Caco-2 (cell line): ENCODE data around the gene PRAF2. TPM values are rescaled to one million over a fixed set of nuclear protein-coding genes. Genes with fewer than 3 reads are reported as not detected.
A peak's percentile ranks its signal among the peaks of the same experiment; 100 is the strongest.

Experiments used
- BruUV-seq: library from RNA; stranded (reverse); fragments of 400-500 nt; replicated peaks from 2 replicates; lab custom pipeline; 2021; lab: Mats Ljungman, UMichigan
- CTCF ChIA-PET: fragments of 300-600 bp; sonication (Branson Sonifier 250); formaldehyde crosslinking; loops from one replicate; lab custom pipeline; 2022; ENCODE audit warnings: antibody characterized with exemption; lab: Charles Lee
- POLR2A ChIA-PET: fragments of 300-600 bp; sonication (Branson Sonifier 250); formaldehyde crosslinking; loops from one replicate; lab custom pipeline; 2022; ENCODE audit warnings: antibody characterized with exemption; lab: Charles Lee
- DNase-seq, 2 experiments: peaks; one replicate each; pipeline versions ENCODE4 v3.0.0 to v3.0.0-alpha.2; 2020 to 2022
- H3K27me3 ChIP-seq: replicated peaks from 2 replicates; pipeline ENCODE4 v1.6.0; 2011; ENCODE audit warnings: low read length; ENCODE audit not compliant: control insufficient read depth, insufficient read depth
- H3K36me3 ChIP-seq: 2 replicates; pipeline ENCODE4 v1.5.1; 2011; ENCODE audit warnings: low read length; ENCODE audit not compliant: control insufficient read depth, insufficient read depth
- H3K4me1 ChIP-seq: fragments of 250-450 bp; sonication (Bioruptor Pico); 2 replicates; pipeline ENCODE4 v1.5.1; 2020; ENCODE audit warnings: mild to moderate bottlenecking
- H3K4me3 ChIP-seq: 2 replicates; pipeline ENCODE4 v1.5.1; 2011; ENCODE audit warnings: low read depth, mild to moderate bottlenecking, control low read depth, low read length
- H3K9me3 ChIP-seq: fragments of 250-450 bp; sonication (Bioruptor Pico); 2 replicates; pipeline ENCODE4 v1.5.1; 2020; ENCODE audit warnings: mild to moderate bottlenecking, moderate library complexity
- H3K27ac Mint-ChIP-seq: one replicate; pipeline ENCODE4 v1.8.0; 2022; ENCODE audit warnings: mixed read lengths; ENCODE audit not compliant: unreplicated experiment
- H3K27me3 Mint-ChIP-seq: one replicate; pipeline ENCODE4 v1.8.0; 2022; ENCODE audit warnings: mixed read lengths; ENCODE audit not compliant: insufficient read depth, unreplicated experiment
- H3K36me3 Mint-ChIP-seq: one replicate; pipeline ENCODE4 v1.8.0; 2022; ENCODE audit warnings: mild to moderate bottlenecking, mixed read lengths; ENCODE audit not compliant: insufficient read depth, unreplicated experiment
- H3K4me1 Mint-ChIP-seq: one replicate; pipeline ENCODE4 v1.8.0; 2022; ENCODE audit warnings: low read depth, mixed read lengths; ENCODE audit not compliant: unreplicated experiment
- H3K4me3 Mint-ChIP-seq: one replicate; pipeline ENCODE4 v1.8.0; 2022; ENCODE audit warnings: mild to moderate bottlenecking, moderate library complexity, mixed read lengths; ENCODE audit not compliant: unreplicated experiment
- H3K9me3 Mint-ChIP-seq: one replicate; pipeline ENCODE4 v1.8.0; 2022; ENCODE audit warnings: mixed read lengths; ENCODE audit not compliant: unreplicated experiment
- CTCF ChIP-seq, 2 experiments: fragments of 200-600 bp in 1 of 2; IDR thresholded peaks; 1 replicate in 1 of 2; 2 replicates in 1 of 2; pipeline versions ENCODE4 v1.5.1 to v1.8.0; 2011 to 2022; ENCODE audit warnings: antibody characterized with exemption in 1 of 2, control low read depth in 1 of 2, inconsistent platforms in 1 of 2, low read depth in 1 of 2, low read length in 1 of 2, mild to moderate bottlenecking in 1 of 2, moderate library complexity in 1 of 2; ENCODE audit not compliant: insufficient read depth in 1 of 2, severe bottlenecking in 1 of 2, unreplicated experiment in 1 of 2
- intact Hi-C: fragments of 100-400 bp; cut with micrococcal nuclease; formaldehyde crosslinking; loops from one replicate; pipeline ENCODE4 v1.10.0; 2022; ENCODE audit not compliant: unreplicated experiment
- total RNA-seq: library from RNA; stranded (reverse); gene quantifications from 2 replicates; pipeline ENCODE4 v1.2.3, GENCODE V29; 2022

PRAF2 gene
- total RNA-seq, 1 experiment from 2014 or later, result 5.4 TPM

- no peak for DNase-seq
- no peaks in the 10 kb centered on the region for H3K36me3 ChIP-seq
- H3K4me3 Mint-ChIP-seq, result peak overlapping the region; percentile 79
- H3K4me1 Mint-ChIP-seq, result peaks cover 6% of the 10 kb centered on the region
- ChIA-PET POLR2A (no interaction called here), CTCF (interaction anchor here (0.6 to 0.8 kb wide), 2 partner anchors 22 to 99 kb away, joined by 3 to 7 read pairs; partner anchors contain the start of gene WDR45)
- H3K9me3 ChIP-seq, result no peaks in the 10 kb centered on the region
- no peaks in the 10 kb centered on the region for H3K27me3 ChIP-seq
- H3K4me1 ChIP-seq, result no peaks in the 10 kb centered on the region
- BruUV-seq, result no TSS peak
- intact Hi-C loops, result loop anchor here (10.0 kb wide), 1 partner anchor 57 kb away; the partner anchor contains the start of gene TFE3
- no peaks in the 10 kb centered on the region for H3K9me3 Mint-ChIP-seq
- H3K36me3 Mint-ChIP-seq, result peaks cover 11% of the 10 kb centered on the region
- H3K27me3 Mint-ChIP-seq, result no peaks in the 10 kb centered on the region
- no peak overlapping the region for H3K27ac Mint-ChIP-seq
- TF ChIP-seq CTCF (IDR thresholded peaks at IDR 0.05; ENCODE audit: insufficient read depth in 1 of 2, low read depth in 1 of 2, low read length in 1 of 2, severe bottlenecking in 1 of 2, unreplicated experiment in 1 of 2), result no peak
- no peak overlapping the region for H3K4me3 ChIP-seq
These were observed 28.4 kb upstream of the PRAF2 start for GRCh38 chrX:49102190-49102589.

GRCh38 chrX:49101629-49101984 is 27.8 kb upstream of the PRAF2 start:
- Histone ChIP-seq H3K4me3 (peak overlapping the region; percentile 61), H3K4me1 (no peaks in the 10 kb centered on the region), H3K27me3 (no peaks in the 10 kb centered on the region), H3K9me3 (no peaks in the 10 kb centered on the region), H3K36me3 (no peaks in the 10 kb centered on the region)
- Mint-ChIP-seq H3K27me3 (no peaks in the 10 kb centered on the region), H3K36me3 (peaks cover 11% of the 10 kb centered on the region), H3K27ac (peak overlapping the region; percentile 66), H3K4me1 (peaks cover 6% of the 10 kb centered on the region), H3K4me3 (peak overlapping the region; percentile 79), H3K9me3 (no peaks in the 10 kb centered on the region)
- DNase-seq, result peak in 1 of 2 experiments; percentile 17
- BruUV-seq, result no TSS peak
- ChIA-PET CTCF (interaction anchor here (0.6 to 0.8 kb wide), 3 partner anchors 22 to 477 kb away, joined by 3 to 7 read pairs (median 4); partner anchors contain the start of gene WDR45), POLR2A (interaction anchor here (0.6 to 1.0 kb wide), 3 partner anchors 54 to 143 kb away, joined by 4 to 10 read pairs (median 7); no protein-coding TSS in a partner anchor)
- intact Hi-C loops, result loop anchor here (10.0 kb wide), 1 partner anchor 57 kb away; the partner anchor contains the start of gene TFE3
- TF ChIP-seq CTCF (IDR thresholded peaks at IDR 0.05; ENCODE audit: insufficient read depth in 1 of 2, low read depth in 1 of 2, low read length in 1 of 2, severe bottlenecking in 1 of 2, unreplicated experiment in 1 of 2), result peak in 1 of 2 experiments; percentile 31

GRCh38 chrX:49100704-49101628 is 27.2 kb upstream of the PRAF2 start:
- H3K27me3 ChIP-seq, result no peaks in the 10 kb centered on the region
- Mint-ChIP-seq H3K4me1 (peaks cover 6% of the 10 kb centered on the region), H3K27me3 (no peaks in the 10 kb centered on the region), H3K27ac (peak overlapping the region; percentile 66), H3K36me3 (peaks cover 15% of the 10 kb centered on the region), H3K9me3 (no peaks in the 10 kb centered on the region), H3K4me3 (peak overlapping the region; percentile 79)
- ChIA-PET POLR2A (interaction anchor here (0.6 to 1.0 kb wide), 3 partner anchors 55 to 142 kb away, joined by 4 to 10 read pairs (median 7); no protein-coding TSS in a partner anchor), CTCF (interaction anchor here (0.6 to 0.9 kb wide), 7 partner anchors 11 to 476 kb away, joined by 3 to 6 read pairs (median 4); partner anchors contain the start of gene TFE3)
- BruUV-seq, result no TSS peak
- no peaks in the 10 kb centered on the region for H3K4me1 ChIP-seq
- no peaks in the 10 kb centered on the region for H3K9me3 ChIP-seq
- H3K4me3 ChIP-seq, result peak overlapping the region; percentile 72
- intact Hi-C loops, result loop anchor here (10.0 kb wide), 1 partner anchor 56 kb away; the partner anchor contains the start of gene TFE3
- H3K36me3 ChIP-seq, result no peaks in the 10 kb centered on the region
- peak; percentile 92 to 93 for DNase-seq
- TF ChIP-seq CTCF (IDR thresholded peaks at IDR 0.05; ENCODE audit: insufficient read depth in 1 of 2, low read depth in 1 of 2, low read length in 1 of 2, severe bottlenecking in 1 of 2, unreplicated experiment in 1 of 2), result no peak
